Measurements from ENCODE around the gene MPP1. TPM values are rescaled to one million over a fixed set of nuclear protein-coding genes. Genes with fewer than 3 reads are reported as not detected.

Gene MPP1
- total and polyA plus RNA-seq, 2 of the 8 experiments (the other 6 are each of a cell fraction or from before 2014, with no cell fraction given), result 7.6 to 13.4 TPM

DNA sequence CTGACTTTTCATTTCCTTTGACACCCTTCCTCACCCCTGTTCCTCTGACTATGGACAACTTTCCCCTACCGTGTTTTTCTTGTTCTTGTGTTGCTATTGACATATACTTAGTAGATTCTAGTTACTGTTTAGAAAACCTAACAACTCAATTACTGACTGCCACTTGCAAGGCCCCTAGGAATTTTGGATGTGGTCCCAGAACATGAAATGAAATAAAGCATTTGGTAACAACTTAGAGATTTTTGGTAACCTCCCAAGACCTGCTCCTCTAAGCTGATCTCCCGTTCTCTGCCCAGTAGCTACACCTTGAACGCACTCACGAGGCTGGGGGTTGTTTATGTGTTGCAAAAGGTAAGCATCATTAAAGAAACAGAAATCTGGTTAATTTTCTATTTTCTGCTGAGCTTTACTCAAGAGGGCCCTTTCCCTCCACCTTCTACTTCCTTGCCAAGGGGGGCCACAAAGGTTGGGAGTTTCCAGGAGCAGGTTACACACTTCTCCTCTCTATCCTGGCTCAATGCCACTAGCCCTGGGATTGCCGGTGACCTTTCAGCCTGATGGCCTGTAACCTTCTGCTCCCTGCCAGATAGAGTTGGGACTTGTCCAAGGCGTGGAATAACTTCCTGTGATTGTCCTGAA is 74.9 kb downstream of the MPP1 start:
- FAIRE-seq, result no peak
- H3K56ac ChIP-seq (replicated peaks; ENCODE audit: insufficient read length, low read depth, low read length), result no peak overlapping the region
- WGBS, 2 experiments (ENCODE audit: extremely low coverage in 1 of 2, insufficient coverage in 1 of 2, insufficient read length in 1 of 2, insufficient replicate concordance in 2 of 2, low coverage in 1 of 2, low lambda C conversion rate in 2 of 2, missing lambda C conversion rate in 1 of 2), result 90% methylated on average over 6 of the region's 6 CpGs; no CpG with 5 or more reads in 1 of the 2 experiments
- no peak for TF ChIP-seq MAFK (IDR thresholded peaks at IDR 0.05; ENCODE audit: low read depth, low read length)
- no peak for TF ChIP-seq SUZ12 (IDR thresholded peaks at IDR 0.05; ENCODE audit: low read length)
- no peak for TF ChIP-seq RFX5 (IDR thresholded peaks at IDR 0.05; ENCODE audit: borderline replicate concordance, low read depth, low read length)
- no peak for TF ChIP-seq SP2 (IDR thresholded peaks at IDR 0.05; ENCODE audit: low read length)
- TF ChIP-seq CEBPB (IDR thresholded peaks at IDR 0.05; ENCODE audit: low read depth, low read length), result no peak
- TF ChIP-seq GTF2F1 (IDR thresholded peaks at IDR 0.05; ENCODE audit: borderline replicate concordance, low read depth, low read length), result no peak
- no peak for TF ChIP-seq KDM4A (IDR thresholded peaks at IDR 0.05; ENCODE audit: low read depth, low read length, severe bottlenecking)
- TF ChIP-seq SIX5 (IDR thresholded peaks at IDR 0.05; ENCODE audit: low read depth, low read length), result no peak
- no peak for TF ChIP-seq KDM5A (IDR thresholded peaks at IDR 0.05; ENCODE audit: low read length)
- TF ChIP-seq CBX5 (IDR thresholded peaks at IDR 0.05; ENCODE audit: low read depth, low read length), result no peak
- no peak for TF ChIP-seq SIN3A (conservative IDR thresholded peaks at IDR 0.05 in 1 of 2, IDR thresholded peaks at IDR 0.05 in 1 of 2; ENCODE audit: low read depth in 1 of 2, low read length in 2 of 2)
- TF ChIP-seq CHD1 (IDR thresholded peaks at IDR 0.05; ENCODE audit: low read depth, low read length), result no peak
- TF ChIP-seq TAF1 (IDR thresholded peaks at IDR 0.05; ENCODE audit: low read depth, low read length), result no peak
- TF ChIP-seq BRCA1 (IDR thresholded peaks at IDR 0.05; ENCODE audit: low read depth, low read length), result no peak
- no peak for TF ChIP-seq HDAC6 (IDR thresholded peaks at IDR 0.05; ENCODE audit: low read depth, low read length)

More for the DNA sequence above, 74.9 kb downstream of the MPP1 start:
- Histone ChIP-seq H3K4me1 (replicated peaks in 1 of 4; ENCODE audit: control insufficient read depth in 3 of 4, insufficient read depth in 4 of 4, low read length in 3 of 4) (no peaks in the 10 kb centered on the region), H3K18ac (ENCODE audit: extremely low read depth, low read length) (no peak overlapping the region), H3K14ac (ENCODE audit: insufficient read length) (no peak overlapping the region), H3K4me2 (ENCODE audit: insufficient read depth in 1 of 2, low read depth in 2 of 2, low read length in 2 of 2) (no peak overlapping the region), H2BK12ac (ENCODE audit: low read depth, low read length) (no peak overlapping the region), H3K4ac (replicated peaks; ENCODE audit: insufficient read length, low read depth, low read length) (no peak overlapping the region), H2BK15ac (ENCODE audit: low read length) (no peak overlapping the region), H2AK5ac (ENCODE audit: low read depth, low read length) (no peak overlapping the region), H3K9ac (replicated peaks in 1 of 4; ENCODE audit: extremely low read depth in 1 of 4, low read depth in 3 of 4, low read length in 3 of 4) (no peak overlapping the region), H3K4me3 (ENCODE audit: extremely low read depth in 1 of 4, insufficient read depth in 2 of 4, low read depth in 3 of 4, low read length in 4 of 4) (no peak overlapping the region), H3K23ac (ENCODE audit: insufficient read length) (no peak overlapping the region), H3K79me2 (ENCODE audit: control insufficient read depth in 1 of 2, insufficient read depth in 2 of 2, low read length in 2 of 2) (no peaks in the 10 kb centered on the region), H4K20me1 (replicated peaks in 1 of 2; ENCODE audit: control insufficient read depth in 1 of 2, insufficient read depth in 2 of 2, low read length in 2 of 2) (no peaks in the 10 kb centered on the region), H2BK120ac (replicated peaks; ENCODE audit: low read depth, low read length) (no peak overlapping the region), H3K36me3 (ENCODE audit: control insufficient read depth in 2 of 4, insufficient read depth in 4 of 4, low read length in 3 of 4) (no peaks in the 10 kb centered on the region), H3K9me3 (ENCODE audit: insufficient read depth in 2 of 2, low read depth in 1 of 2, low read length in 1 of 2) (no peaks in the 10 kb centered on the region), H3K23me2 (ENCODE audit: low read depth, low read length) (no peaks in the 10 kb centered on the region), H2BK20ac (ENCODE audit: low read length) (no peak overlapping the region), H2AFZ (ENCODE audit: low read length) (no peak overlapping the region), H4K91ac (replicated peaks; ENCODE audit: insufficient read length, low read length) (no peak overlapping the region), H3K27ac (ENCODE audit: low read depth, low read length) (no peak overlapping the region), H2BK5ac (ENCODE audit: low read depth, low read length) (no peak overlapping the region), H3K79me1 (ENCODE audit: low read depth, low read length) (no peaks in the 10 kb centered on the region), H3K27me3 (replicated peaks in 1 of 4; ENCODE audit: control insufficient read depth in 3 of 4, extremely low read depth in 1 of 4, insufficient read depth in 3 of 4, low read length in 3 of 4) (no peaks in the 10 kb centered on the region), H4K5ac (ENCODE audit: insufficient read length, low read depth, low read length) (no peak overlapping the region), H4K8ac (ENCODE audit: extremely low read depth, insufficient read depth, low read length) (no peak overlapping the region)
- ChIA-PET POLR2A (ENCODE audit: partially characterized antibody) (no interaction called here), CTCF (ENCODE audit: partially characterized antibody) (interaction anchor here (1.0 to 1.6 kb wide), 3 partner anchors 14 to 20 kb away, joined by 4 to 7 read pairs (median 6); no protein-coding TSS in a partner anchor)
- DNase-seq (ENCODE audit: low read depth in 1 of 2, low spot score in 2 of 2), result no peak

All from H1 (cell line).